ENCODE data around the gene ZNF799.

GRCh38 chr19:12425236-12425887, 24.3 kb upstream of the ZNF799 start:
- TF ChIP-seq, protein P1, sequence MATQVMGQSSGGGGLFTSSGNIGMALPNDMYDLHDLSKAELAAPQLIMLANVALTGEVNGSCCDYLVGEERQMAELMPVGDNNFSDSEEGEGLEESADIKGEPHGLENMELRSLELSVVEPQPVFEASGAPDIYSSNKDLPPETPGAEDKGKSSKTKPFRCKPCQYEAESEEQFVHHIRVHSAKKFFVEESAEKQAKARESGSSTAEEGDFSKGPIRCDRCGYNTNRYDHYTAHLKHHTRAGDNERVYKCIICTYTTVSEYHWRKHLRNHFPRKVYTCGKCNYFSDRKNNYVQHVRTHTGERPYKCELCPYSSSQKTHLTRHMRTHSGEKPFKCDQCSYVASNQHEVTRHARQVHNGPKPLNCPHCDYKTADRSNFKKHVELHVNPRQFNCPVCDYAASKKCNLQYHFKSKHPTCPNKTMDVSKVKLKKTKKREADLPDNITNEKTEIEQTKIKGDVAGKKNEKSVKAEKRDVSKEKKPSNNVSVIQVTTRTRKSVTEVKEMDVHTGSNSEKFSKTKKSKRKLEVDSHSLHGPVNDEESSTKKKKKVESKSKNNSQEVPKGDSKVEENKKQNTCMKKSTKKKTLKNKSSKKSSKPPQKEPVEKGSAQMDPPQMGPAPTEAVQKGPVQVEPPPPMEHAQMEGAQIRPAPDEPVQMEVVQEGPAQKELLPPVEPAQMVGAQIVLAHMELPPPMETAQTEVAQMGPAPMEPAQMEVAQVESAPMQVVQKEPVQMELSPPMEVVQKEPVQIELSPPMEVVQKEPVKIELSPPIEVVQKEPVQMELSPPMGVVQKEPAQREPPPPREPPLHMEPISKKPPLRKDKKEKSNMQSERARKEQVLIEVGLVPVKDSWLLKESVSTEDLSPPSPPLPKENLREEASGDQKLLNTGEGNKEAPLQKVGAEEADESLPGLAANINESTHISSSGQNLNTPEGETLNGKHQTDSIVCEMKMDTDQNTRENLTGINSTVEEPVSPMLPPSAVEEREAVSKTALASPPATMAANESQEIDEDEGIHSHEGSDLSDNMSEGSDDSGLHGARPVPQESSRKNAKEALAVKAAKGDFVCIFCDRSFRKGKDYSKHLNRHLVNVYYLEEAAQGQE (IDR thresholded peaks at IDR 0.05; ENCODE audit: insufficient read depth in 1 of 2, low read depth in 2 of 2, low read length in 2 of 2), result no peak
- no peak for TF ChIP-seq POLR2AphosphoS5 (IDR thresholded peaks at IDR 0.05; ENCODE audit: low read depth, low read length)
